SIG-M5 (cell line): ENCODE measurements around the gene CPEB2.

ENCODE experiments used
- DNase-seq: peaks from one replicate; lab custom pipeline; 2025; lab: John Stamatoyannopoulos, UW

Gene CPEB2

GRCh38 chr4:15117270-15117946 lies 115.1 kb downstream of the CPEB2 start:
- DNase-seq, result no peak

- DNase-seq, result no peak
Measured at GRCh38 chr4:15118292-15118691, 116.0 kb downstream of the CPEB2 start.
